ENCODE results near the gene POPDC3.
"Not testable (repeated sequence)": the region's sequence is repeated elsewhere in the genome, so short reads cannot be mapped to it uniquely, and the experiment has no call there.

Gene POPDC3

GRCh38 chr6:105194106-105194505 is 14.3 kb upstream of the POPDC3 start:
- no peak for DNase-seq

DNA sequence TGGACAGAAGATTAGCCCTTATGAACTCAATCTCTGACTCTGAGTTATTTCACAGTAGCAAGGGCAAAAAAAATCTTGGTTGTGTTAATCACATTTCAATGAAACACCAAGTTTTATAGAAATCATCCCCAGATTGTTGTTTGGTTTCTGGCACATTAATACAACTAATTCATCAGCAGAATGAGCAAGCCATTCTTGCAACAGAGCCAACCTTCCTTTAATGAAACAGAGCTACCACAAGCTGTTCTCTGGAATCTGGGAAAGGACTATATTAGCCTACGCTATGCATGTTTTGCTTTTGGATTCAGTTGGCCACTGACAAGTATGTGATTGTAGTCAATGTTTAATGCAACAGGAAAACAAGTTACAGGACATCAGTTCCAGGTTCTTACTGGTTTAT is 13.8 kb upstream of the POPDC3 start:
- no peak for DNase-seq

GRCh38 chr6:105192707-105193465 is 13.1 kb upstream of the POPDC3 start:
- no peak for DNase-seq

DNA sequence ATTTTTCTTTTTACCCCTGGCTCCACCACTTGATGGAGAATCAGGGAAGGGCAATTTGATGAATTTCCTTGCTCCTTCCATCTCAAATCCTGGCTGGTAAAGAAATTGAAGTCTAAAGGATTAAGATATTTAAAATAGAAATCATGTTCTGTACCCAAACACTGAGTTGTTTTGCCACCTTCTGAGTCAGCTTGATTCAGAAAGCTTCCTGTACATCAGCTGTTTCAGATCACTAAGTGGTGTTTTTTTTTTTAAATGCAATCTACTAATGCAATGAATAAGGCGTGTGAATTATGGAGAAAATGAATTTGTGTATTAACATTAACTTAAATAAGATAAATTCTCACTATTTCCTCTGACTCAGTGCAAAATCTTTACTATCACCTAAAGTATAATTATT is 11.5 kb upstream of the POPDC3 start:
- DNase-seq, result no peak

DNA sequence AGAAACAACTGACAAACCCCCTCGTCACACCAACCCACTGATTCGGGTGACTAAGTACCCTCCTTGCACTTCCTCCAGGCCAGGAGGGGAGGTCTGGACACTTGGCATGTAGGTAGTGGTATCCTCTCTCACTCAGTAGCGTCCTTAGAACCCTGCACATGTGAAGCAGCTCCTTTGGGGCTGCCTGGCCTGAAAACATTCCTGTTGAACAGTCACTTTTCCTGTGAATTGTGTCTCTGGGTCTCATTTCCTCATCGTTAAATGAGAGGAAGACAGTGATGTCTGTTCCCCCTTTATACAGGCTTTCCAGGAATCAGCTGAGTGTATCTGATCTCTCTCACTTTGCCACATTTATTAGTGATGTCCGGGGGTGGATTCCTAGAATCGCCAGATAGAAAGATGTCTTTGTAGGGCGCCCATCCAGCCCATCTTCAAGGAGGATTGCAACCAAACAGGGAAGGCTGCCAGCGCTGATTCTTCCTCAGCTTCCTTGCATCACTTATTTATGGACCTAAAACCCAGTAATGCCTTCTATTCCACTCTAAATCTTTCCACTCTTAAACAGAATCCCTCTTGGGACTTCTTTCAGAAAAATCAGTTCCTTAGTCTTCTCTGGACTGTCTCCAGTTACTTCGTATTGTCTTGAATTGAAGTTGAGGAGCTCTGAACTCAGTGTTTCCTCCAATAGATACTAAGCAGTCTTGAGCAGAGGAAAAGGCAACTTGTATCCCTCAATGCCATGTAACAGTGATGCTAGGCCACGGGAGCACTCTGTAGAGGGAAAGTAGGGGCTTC is 9.4 kb upstream of the POPDC3 start:
- DNase-seq, result no peak

DNA sequence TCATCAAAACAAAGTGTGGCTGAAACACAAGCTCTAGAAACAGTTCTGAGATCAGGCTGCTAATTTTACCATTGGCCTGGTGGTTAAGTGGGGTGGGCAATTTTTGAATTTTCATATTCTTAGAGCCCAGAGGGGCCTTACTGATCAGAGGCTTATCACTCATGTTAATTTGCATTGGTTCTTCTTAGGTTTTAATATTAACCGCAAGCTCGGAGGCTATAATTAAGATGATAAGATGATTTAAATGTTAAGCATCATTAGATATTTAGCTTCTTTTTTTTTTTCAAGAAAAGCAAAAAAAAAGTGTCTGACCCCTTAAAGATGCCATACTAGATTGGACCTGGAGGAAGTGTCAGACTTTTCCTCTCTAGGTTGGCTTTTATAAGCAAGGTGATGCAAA is 8.4 kb upstream of the POPDC3 start:
- DNase-seq, result no peak

DNA sequence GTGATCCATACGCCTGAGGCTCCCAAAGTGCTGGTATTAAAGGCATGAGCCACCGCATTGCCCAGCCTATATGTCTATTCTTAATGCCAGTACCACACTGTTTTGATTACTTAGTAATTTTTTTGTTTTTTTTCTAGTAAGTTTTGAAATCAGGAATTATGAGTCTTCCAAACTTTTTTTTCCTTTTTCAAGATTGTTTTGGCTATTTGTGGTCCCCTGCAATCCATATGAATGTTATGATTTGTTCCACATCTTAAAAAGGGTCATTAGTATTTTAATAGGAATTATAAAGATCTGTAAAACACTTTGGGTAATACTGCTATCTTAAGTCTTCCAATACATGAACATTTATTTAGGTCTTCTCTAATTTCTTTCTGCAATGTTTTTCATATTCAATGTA is 6.8 kb upstream of the POPDC3 start:
- no peak for DNase-seq

DNA sequence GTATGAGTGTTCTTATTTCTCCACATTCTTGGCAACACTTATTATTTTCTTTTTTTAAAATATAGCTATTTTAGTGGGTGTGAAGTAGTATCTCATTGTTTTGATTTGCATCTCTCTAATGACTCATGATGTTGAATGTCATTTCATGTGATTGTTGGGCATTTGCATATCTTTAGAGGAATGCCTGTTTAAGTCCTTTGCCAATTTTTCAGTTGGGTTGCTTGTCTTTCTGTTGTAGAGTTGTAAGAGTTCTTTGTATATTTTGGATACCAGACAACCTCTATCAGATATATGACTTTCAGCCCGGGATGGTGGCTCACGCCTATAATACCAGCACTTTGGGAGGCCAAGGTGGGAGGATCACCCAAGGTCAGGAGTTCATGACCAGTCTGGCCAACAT is 5.1 kb upstream of the POPDC3 start:
- DNase-seq, result no peak

DNA sequence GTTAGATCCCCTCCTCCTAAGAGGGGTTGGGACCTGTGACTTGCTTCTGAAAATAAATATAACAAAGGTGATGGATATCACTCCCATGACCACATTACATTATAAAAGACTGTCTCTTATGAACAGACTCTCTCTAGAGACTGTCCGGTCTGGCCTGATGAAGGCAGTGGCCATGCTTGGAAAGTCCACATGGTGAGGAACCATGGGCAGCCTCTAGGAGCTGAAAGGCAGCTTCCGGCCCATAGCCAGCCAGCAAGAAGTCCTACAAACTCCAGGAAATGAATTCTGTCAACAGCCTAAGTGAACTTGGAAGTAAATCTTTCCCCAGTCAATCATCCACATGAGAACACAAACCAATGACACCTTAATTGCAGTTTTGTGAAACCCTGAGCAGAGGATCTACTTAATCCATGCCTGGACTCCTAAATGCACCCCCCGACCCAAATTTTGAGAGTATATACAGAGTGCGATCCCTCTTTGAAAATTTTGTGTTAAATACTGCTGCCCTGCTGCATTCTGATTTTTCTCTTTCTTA is 2.2 kb upstream of the POPDC3 start:
- DNase-seq, result no peak

DNA sequence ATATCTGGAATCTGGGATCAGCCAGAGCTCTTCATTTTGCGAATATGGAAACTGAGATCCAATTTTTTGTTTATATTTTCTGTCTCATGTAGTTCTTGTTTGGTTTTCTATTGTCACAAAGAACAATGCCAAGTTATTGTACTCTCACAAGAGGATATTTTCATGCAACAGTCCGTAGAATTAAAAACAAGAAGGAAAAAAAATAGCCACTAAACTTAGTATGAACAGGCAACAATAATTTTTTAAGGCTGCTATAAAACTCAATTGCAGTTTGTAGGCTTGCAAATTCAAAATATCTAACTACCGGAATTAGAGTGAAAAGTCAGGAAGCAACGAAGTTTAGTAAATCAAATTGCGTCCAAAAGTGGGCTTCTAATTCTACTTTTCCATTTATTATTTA is 1.2 kb downstream of the POPDC3 start:
- no peak for DNase-seq

GRCh38 chr6:105178110-105178509 is 1.7 kb downstream of the POPDC3 start:
- no peak for DNase-seq

GRCh38 chr6:105177556-105177955 is 2.3 kb downstream of the POPDC3 start:
- DNase-seq, result no peak

DNA sequence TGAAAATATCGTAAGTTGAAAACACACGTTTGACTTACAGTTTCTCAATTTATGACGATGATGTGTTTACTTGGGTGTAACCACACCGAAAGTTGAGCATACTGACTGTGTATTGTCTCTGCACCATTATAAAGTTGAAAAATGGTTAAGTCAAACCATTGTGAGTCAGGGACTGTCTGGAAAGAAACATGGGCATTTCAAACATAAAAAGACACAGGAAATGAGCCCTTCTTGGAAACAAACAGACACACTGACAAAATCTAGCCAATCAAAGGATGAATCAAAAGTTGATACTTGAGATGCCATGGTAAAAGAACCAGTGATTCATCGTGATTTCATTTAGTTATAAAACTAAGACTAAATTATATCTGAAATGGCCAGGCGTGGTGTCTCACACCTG is 5.3 kb downstream of the POPDC3 start:
- DNase-seq, result no peak

DNA sequence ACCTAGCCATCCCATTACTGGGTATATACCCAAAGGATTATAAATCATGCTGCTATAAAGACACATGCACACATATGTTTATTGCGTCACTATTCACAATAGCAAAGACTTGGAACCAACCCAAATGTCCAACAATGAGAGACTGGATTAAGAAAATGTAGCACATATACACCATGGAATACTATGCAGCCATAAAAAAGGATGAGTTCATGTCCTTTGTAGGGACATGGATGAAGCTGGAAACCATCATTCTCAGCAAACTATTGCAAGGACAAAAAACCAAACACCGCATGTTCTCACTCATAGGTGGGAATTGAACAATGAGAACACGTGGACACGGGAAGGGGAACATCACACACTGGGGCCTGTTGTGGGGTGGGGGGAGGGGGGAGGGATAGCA is 7.3 kb downstream of the POPDC3 start:
- DNase-seq, result not testable (repeated sequence)

DNA sequence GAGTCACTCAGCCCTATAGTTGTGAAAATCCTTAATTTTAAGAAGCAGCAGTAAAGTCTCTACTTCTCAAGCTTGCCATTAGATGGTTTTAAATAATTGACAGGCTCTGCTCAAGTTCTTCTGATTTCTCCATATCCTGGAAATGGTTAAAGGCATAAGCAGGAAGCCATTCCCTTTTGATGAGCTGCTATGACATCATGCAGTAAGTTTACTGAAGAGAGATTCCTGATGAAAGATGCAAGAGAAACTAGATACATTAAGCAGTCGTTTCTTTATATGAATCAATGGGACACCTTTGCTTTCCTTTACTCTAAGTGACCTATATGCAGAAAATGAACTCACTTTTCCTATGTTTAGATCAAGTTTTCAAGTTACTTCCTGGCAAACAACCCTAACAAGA is 9.8 kb downstream of the POPDC3 start:
- DNase-seq, result no peak

DNA sequence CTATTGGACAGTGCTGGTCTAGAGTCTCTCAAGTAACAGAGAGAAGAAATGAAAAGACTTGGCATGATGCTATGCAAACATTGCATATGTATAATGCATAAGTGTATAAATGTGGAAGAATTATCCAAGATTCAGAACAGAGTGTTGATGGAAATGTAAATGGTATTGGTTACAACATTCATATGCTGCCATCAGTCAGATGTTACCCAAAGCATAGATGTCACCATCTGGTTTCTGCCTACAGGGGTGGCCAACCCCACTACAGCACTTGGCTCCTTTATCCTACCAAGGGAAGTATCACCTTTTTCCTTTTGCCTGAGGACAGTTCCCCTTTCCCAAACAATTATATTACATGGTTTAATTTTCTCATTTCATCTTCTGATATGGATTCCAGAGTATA is 11.9 kb downstream of the POPDC3 start:
- DNase-seq, result no peak

- DNase-seq, result no peak
Observed at GRCh38 chr6:105164418-105164817, 15.4 kb downstream of the POPDC3 start.

- DNase-seq, result no peak
Observed at GRCh38 chr6:105163183-105163582, 16.6 kb downstream of the POPDC3 start.

DNA sequence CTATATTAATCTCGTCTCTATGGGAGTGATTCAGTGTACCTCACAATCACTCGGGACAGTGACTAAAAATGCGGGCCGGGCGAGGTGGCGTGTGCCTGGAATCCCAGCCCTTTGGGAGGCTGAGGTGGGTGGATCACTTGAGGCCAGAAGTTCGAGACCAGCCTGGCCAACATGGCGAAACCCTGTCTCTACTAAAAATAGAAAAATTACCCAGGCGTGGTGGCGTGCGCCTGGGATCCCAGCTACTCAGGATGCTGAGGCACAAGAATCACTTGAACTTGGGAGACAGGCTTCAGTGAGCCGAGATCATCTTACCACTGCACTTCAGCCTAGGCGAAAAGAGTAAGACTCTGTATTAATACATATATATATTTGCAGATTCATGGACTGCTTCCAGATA is 17.4 kb downstream of the POPDC3 start:
- no peak for DNase-seq

DNA sequence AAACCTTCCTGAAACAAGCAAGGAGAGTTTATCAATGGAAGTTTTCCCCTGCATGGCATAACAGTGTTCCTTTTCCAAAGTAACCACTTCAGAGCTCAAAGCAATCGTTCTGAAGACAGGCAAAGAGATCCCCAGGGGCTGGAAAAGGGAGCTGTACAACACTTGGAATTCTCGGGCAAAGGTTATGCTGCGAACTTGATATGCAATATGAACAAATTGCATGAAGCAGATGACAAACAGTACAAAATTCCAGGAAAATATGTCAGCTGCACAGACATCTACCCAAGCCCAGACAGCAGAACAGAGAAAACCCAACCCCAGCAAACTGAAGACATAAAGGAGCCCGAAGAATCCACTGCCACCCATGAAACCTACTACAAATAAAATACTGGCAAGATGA is 18.4 kb downstream of the POPDC3 start:
- DNase-seq, result no peak

GRCh38 chr6:105153676-105154075 is 26.1 kb downstream of the POPDC3 start:
- no peak for DNase-seq

- no peak for DNase-seq
Observed at GRCh38 chr6:105152880-105153279, 26.9 kb downstream of the POPDC3 start.

GRCh38 chr6:105151644-105152043 is 28.2 kb downstream of the POPDC3 start:
- DNase-seq, result no peak

DNA sequence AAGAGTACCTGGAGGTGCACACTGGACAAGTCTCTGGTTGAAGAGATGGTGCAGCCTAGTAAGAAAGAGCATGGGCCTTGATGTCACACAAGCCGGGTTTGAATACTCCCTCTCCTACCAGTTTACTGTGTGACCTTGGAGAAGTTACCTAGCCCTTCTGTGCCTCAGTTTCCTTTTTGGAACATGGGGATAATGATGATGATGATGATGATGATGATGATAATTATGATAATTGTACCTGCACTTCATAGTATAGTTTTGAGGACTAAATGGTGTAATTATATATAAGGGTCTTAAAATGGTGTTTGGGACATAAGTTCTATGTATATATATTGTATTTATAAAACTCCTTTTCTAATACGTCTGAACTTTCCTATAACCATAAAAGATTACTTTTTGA is 41.7 kb downstream of the POPDC3 start:
- no peak for DNase-seq
